ENCODE results near the gene LSAMP.

- TF ChIP-seq KLF16 (tag by site-specific recombination; IDR thresholded peaks at IDR 0.05), result no peak
- TF ChIP-seq CTCF (tag by site-specific recombination; IDR thresholded peaks at IDR 0.05), result no peak
- TF ChIP-seq ZNF175 (tag by site-specific recombination; IDR thresholded peaks at IDR 0.05), result no peak
These were observed 12.5 kb downstream of the LSAMP start for GRCh38 chr3:116432795-116433194.
